Measurements from ENCODE around the gene CLPTM1. TPM values are rescaled to one million over a fixed set of nuclear protein-coding genes. Genes with fewer than 3 reads are reported as not detected.

CLPTM1 gene
- total and polyA plus RNA-seq, 2 of the 8 experiments (the other 6 are each of a cell fraction or from before 2014, with no cell fraction given): 84.8 to 108 TPM

DNA sequence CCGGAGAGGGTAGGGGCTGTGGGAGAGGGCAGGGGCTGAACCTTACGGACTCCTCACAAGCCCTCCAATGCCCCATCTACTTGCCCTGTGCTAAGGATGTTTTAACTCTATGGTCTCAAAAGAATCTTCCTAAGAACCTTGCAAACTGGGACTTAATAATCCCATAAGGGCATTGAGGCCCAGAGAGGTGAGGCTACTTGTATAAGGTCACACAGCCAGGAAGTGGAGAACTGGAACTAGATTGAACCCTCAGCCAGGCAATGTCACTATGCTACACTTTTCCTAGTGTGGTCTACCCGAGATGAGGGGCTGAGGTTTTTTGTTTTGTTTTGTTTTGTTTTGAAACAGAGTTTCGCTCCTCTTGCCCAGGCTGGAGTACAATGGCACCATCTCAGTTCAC, 23.6 kb upstream of the CLPTM1 start (continued):
- no peak for TF ChIP-seq SP4 (IDR thresholded peaks at IDR 0.05; ENCODE audit: low read length)
- no peak for TF ChIP-seq TAF1 (IDR thresholded peaks at IDR 0.05; ENCODE audit: low read depth, low read length)
- no peak for TF ChIP-seq SP1 (IDR thresholded peaks at IDR 0.05; ENCODE audit: low read depth, low read length)
- TF ChIP-seq KDM1A (IDR thresholded peaks at IDR 0.05; ENCODE audit: borderline replicate concordance, low read length): no peak
- TF ChIP-seq, protein P1, sequence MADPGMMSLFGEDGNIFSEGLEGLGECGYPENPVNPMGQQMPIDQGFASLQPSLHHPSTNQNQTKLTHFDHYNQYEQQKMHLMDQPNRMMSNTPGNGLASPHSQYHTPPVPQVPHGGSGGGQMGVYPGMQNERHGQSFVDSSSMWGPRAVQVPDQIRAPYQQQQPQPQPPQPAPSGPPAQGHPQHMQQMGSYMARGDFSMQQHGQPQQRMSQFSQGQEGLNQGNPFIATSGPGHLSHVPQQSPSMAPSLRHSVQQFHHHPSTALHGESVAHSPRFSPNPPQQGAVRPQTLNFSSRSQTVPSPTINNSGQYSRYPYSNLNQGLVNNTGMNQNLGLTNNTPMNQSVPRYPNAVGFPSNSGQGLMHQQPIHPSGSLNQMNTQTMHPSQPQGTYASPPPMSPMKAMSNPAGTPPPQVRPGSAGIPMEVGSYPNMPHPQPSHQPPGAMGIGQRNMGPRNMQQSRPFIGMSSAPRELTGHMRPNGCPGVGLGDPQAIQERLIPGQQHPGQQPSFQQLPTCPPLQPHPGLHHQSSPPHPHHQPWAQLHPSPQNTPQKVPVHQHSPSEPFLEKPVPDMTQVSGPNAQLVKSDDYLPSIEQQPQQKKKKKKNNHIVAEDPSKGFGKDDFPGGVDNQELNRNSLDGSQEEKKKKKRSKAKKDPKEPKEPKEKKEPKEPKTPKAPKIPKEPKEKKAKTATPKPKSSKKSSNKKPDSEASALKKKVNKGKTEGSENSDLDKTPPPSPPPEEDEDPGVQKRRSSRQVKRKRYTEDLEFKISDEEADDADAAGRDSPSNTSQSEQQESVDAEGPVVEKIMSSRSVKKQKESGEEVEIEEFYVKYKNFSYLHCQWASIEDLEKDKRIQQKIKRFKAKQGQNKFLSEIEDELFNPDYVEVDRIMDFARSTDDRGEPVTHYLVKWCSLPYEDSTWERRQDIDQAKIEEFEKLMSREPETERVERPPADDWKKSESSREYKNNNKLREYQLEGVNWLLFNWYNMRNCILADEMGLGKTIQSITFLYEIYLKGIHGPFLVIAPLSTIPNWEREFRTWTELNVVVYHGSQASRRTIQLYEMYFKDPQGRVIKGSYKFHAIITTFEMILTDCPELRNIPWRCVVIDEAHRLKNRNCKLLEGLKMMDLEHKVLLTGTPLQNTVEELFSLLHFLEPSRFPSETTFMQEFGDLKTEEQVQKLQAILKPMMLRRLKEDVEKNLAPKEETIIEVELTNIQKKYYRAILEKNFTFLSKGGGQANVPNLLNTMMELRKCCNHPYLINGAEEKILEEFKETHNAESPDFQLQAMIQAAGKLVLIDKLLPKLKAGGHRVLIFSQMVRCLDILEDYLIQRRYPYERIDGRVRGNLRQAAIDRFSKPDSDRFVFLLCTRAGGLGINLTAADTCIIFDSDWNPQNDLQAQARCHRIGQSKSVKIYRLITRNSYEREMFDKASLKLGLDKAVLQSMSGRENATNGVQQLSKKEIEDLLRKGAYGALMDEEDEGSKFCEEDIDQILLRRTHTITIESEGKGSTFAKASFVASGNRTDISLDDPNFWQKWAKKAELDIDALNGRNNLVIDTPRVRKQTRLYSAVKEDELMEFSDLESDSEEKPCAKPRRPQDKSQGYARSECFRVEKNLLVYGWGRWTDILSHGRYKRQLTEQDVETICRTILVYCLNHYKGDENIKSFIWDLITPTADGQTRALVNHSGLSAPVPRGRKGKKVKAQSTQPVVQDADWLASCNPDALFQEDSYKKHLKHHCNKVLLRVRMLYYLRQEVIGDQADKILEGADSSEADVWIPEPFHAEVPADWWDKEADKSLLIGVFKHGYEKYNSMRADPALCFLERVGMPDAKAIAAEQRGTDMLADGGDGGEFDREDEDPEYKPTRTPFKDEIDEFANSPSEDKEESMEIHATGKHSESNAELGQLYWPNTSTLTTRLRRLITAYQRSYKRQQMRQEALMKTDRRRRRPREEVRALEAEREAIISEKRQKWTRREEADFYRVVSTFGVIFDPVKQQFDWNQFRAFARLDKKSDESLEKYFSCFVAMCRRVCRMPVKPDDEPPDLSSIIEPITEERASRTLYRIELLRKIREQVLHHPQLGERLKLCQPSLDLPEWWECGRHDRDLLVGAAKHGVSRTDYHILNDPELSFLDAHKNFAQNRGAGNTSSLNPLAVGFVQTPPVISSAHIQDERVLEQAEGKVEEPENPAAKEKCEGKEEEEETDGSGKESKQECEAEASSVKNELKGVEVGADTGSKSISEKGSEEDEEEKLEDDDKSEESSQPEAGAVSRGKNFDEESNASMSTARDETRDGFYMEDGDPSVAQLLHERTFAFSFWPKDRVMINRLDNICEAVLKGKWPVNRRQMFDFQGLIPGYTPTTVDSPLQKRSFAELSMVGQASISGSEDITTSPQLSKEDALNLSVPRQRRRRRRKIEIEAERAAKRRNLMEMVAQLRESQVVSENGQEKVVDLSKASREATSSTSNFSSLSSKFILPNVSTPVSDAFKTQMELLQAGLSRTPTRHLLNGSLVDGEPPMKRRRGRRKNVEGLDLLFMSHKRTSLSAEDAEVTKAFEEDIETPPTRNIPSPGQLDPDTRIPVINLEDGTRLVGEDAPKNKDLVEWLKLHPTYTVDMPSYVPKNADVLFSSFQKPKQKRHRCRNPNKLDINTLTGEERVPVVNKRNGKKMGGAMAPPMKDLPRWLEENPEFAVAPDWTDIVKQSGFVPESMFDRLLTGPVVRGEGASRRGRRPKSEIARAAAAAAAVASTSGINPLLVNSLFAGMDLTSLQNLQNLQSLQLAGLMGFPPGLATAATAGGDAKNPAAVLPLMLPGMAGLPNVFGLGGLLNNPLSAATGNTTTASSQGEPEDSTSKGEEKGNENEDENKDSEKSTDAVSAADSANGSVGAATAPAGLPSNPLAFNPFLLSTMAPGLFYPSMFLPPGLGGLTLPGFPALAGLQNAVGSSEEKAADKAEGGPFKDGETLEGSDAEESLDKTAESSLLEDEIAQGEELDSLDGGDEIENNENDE (IDR thresholded peaks at IDR 0.05; ENCODE audit: insufficient replicate concordance, low read length): no peak
